ENCODE data around the gene OCA2. TPM values are rescaled to one million over a fixed set of nuclear protein-coding genes. Genes with fewer than 3 reads are reported as not detected.

OCA2 gene
- total RNA-seq, 1 experiment from 2014 or later, result 0.57 TPM

DNA sequence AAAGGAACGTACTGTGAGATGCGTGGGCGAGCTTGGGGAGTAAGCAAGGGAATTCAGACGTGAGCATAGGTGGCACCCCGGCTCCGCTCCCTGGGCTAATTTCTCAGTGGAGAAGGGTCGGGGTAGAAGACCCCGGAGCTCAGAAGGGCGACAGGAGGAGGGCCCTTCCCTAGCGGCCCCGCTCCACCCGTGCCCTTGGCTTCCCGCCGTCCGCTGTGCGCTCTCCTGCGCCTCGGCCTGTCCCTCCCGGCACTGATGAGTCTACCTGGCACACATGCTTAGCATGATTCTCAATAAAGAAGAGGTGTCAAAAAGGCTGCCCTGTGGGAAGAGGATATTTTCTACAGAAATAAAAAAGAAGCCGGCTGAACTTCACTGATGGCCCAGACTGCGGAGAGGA lies 292.7 kb downstream of the OCA2 start:
- CTCF ChIA-PET, result no interaction called here

DNA sequence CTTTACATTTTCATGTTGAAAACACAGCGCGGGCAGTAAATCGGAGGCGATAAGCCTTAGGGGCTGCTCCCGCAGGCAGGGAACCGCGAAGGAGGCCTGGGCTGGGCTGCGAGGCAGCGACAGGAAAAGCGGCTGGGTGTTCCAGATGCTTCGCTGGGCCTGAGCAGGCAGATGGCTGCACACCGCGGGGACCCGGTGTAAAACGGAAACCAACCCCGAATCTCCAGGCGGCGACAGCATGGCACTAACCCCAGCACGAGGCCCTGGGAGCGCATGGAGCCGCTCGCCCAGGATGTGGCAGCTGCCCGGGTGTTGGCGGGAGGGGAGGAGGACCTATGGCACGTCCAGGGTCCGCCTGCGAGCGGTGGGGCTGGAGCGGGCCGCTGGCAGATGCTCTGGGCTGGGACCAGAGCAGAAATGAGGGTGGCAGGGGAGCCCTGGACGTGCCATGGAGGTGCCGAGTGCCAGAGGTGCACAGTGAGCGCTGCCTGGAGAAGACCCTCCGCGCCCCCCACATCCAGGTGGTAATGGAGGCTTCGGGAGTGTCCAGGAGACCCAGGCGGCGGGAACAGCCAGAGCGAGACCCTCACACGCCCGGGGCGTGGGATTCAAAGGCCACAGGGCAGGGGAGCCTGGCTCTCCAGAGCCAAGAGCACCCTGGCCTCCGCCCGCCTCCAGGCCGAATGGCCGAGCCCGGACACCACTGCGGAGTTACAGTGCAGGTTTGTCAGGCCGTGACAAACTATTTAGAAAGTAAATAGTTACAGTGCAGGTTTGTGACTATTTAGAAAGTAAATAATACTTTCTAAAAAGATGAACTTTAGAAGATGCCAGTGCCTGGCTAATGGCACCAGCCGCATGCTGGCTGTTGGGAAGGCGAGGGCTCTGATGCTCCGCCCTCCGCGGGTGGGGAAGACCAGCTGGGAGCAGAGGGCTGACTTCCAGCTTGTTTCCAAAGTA lies 293.6 kb downstream of the OCA2 start:
- Histone ChIP-seq H3K4me1 (no peaks in the 10 kb centered on the region), H3K4me3 (ENCODE audit: low read depth, low read length) (no peak overlapping the region), H3K27me3 (replicated peaks; ENCODE audit: control insufficient read depth, insufficient read depth, low read length) (no peaks in the 10 kb centered on the region), H3K36me3 (ENCODE audit: control insufficient read depth, insufficient read depth, low read length) (no peaks in the 10 kb centered on the region), H3K9me3 (peaks cover 4% of the 10 kb centered on the region; the same call in 1 of the 2 replicates)
- Mint-ChIP-seq H3K27me3 (ENCODE audit: insufficient read depth, unreplicated experiment) (no peaks in the 10 kb centered on the region), H3K4me1 (ENCODE audit: low read depth, unreplicated experiment) (no peaks in the 10 kb centered on the region), H3K9me3 (ENCODE audit: unreplicated experiment) (peaks cover 12% of the 10 kb centered on the region), H3K36me3 (ENCODE audit: insufficient read depth, unreplicated experiment) (no peaks in the 10 kb centered on the region), H3K27ac (ENCODE audit: unreplicated experiment) (no peak overlapping the region), H3K4me3 (ENCODE audit: unreplicated experiment) (no peak overlapping the region)
- TF ChIP-seq, protein P1, sequence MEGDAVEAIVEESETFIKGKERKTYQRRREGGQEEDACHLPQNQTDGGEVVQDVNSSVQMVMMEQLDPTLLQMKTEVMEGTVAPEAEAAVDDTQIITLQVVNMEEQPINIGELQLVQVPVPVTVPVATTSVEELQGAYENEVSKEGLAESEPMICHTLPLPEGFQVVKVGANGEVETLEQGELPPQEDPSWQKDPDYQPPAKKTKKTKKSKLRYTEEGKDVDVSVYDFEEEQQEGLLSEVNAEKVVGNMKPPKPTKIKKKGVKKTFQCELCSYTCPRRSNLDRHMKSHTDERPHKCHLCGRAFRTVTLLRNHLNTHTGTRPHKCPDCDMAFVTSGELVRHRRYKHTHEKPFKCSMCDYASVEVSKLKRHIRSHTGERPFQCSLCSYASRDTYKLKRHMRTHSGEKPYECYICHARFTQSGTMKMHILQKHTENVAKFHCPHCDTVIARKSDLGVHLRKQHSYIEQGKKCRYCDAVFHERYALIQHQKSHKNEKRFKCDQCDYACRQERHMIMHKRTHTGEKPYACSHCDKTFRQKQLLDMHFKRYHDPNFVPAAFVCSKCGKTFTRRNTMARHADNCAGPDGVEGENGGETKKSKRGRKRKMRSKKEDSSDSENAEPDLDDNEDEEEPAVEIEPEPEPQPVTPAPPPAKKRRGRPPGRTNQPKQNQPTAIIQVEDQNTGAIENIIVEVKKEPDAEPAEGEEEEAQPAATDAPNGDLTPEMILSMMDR (IDR thresholded peaks at IDR 0.05; ENCODE audit: insufficient read depth in 1 of 2, low read depth in 1 of 2, low read length in 1 of 2, severe bottlenecking in 1 of 2, unreplicated experiment in 1 of 2), result no peak
- POLR2A ChIA-PET, result no interaction called here
- DNase-seq, result no peak
- CTCF ChIA-PET, result no interaction called here
- no TSS peak for BruUV-seq (replicated peaks)
- intact Hi-C loops (cut with micrococcal nuclease; ENCODE audit: unreplicated experiment), result no loop called here

More for the DNA sequence above, 292.7 kb downstream of the OCA2 start:
- POLR2A ChIA-PET, result no interaction called here
- no peaks in the 10 kb centered on the region for H3K27me3 ChIP-seq (replicated peaks; ENCODE audit: control insufficient read depth, insufficient read depth, low read length)
- no peaks in the 10 kb centered on the region for H3K36me3 Mint-ChIP-seq (ENCODE audit: insufficient read depth, unreplicated experiment)
- peaks cover 12% of the 10 kb centered on the region for H3K9me3 Mint-ChIP-seq (ENCODE audit: unreplicated experiment)
- TF ChIP-seq, protein P1 (IDR thresholded peaks at IDR 0.05; ENCODE audit: insufficient read depth in 1 of 2, low read depth in 1 of 2, low read length in 1 of 2, severe bottlenecking in 1 of 2, unreplicated experiment in 1 of 2), result no peak
- H3K9me3 ChIP-seq, result peaks cover 4% of the 10 kb centered on the region; the same call in 1 of the 2 replicates
- no peak overlapping the region for H3K4me3 Mint-ChIP-seq (ENCODE audit: unreplicated experiment)
- intact Hi-C loops (cut with micrococcal nuclease; ENCODE audit: unreplicated experiment), result no loop called here
- no peaks in the 10 kb centered on the region for H3K36me3 ChIP-seq (ENCODE audit: control insufficient read depth, insufficient read depth, low read length)
- H3K4me1 ChIP-seq, result no peaks in the 10 kb centered on the region
- no peak overlapping the region for H3K4me3 ChIP-seq (ENCODE audit: low read depth, low read length)
- no TSS peak for BruUV-seq (replicated peaks)
- H3K4me1 Mint-ChIP-seq (ENCODE audit: low read depth, unreplicated experiment), result no peaks in the 10 kb centered on the region
- H3K27me3 Mint-ChIP-seq (ENCODE audit: insufficient read depth, unreplicated experiment), result no peaks in the 10 kb centered on the region
- H3K27ac Mint-ChIP-seq (ENCODE audit: unreplicated experiment), result no peak overlapping the region
- DNase-seq, result no peak

DNA sequence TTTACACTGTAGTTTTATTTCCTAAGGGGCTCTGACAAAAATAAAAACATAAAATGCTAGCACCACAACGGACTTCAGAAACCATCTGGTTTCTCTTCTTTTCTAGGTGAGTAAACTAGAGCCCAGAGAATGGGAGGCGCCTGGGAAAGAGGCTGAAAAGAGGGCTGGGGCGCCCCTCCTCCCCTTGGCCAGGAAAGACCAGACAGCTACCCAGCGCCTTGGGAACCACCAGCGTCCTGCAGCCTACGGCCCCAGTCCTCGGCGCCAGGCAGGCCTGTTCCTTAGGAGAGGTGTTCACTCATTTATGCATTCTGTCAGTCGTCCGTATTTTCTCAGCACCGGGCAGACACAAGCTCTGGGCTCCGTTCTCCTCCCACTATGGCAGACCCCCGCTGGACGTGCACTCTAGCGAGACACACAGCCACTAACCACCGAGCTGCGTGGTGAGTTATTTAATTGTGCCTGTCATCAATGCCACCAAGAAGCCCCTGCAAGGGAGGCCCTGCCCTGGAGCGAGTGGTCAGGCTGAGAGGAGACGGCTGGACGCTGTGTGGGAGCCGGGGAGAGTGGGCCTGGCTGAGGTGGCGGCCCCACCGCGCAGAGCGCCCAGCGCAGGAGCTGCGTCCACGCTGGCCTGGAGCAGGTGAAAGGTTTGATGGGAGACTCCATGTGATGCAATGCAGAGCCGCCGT lies 294.4 kb downstream of the OCA2 start:
- CTCF ChIA-PET, result no interaction called here
- Mint-ChIP-seq H3K4me3 (ENCODE audit: unreplicated experiment) (no peak overlapping the region), H3K9me3 (ENCODE audit: unreplicated experiment) (peaks cover 12% of the 10 kb centered on the region), H3K36me3 (ENCODE audit: insufficient read depth, unreplicated experiment) (no peaks in the 10 kb centered on the region), H3K27me3 (ENCODE audit: insufficient read depth, unreplicated experiment) (peaks cover 3% of the 10 kb centered on the region), H3K27ac (ENCODE audit: unreplicated experiment) (no peak overlapping the region), H3K4me1 (ENCODE audit: low read depth, unreplicated experiment) (no peaks in the 10 kb centered on the region)
- no peaks in the 10 kb centered on the region for H3K4me1 ChIP-seq
- no peak overlapping the region for H3K4me3 ChIP-seq (ENCODE audit: low read depth, low read length)
- TF ChIP-seq, protein P1 (IDR thresholded peaks at IDR 0.05; ENCODE audit: insufficient read depth in 1 of 2, low read depth in 1 of 2, low read length in 1 of 2, severe bottlenecking in 1 of 2, unreplicated experiment in 1 of 2), result no peak
- no peaks in the 10 kb centered on the region for H3K36me3 ChIP-seq (ENCODE audit: control insufficient read depth, insufficient read depth, low read length)
- intact Hi-C loops (cut with micrococcal nuclease; ENCODE audit: unreplicated experiment), result no loop called here
- no peaks in the 10 kb centered on the region for H3K27me3 ChIP-seq (replicated peaks; ENCODE audit: control insufficient read depth, insufficient read depth, low read length)
- BruUV-seq (replicated peaks), result no TSS peak
- H3K9me3 ChIP-seq, result peaks cover 4% of the 10 kb centered on the region; the same call in 1 of the 2 replicates
- POLR2A ChIA-PET, result no interaction called here
- DNase-seq, result no peak

Measured in Caco-2 (cell line).